Measurements from ENCODE around the gene SPTBN1.

DNA sequence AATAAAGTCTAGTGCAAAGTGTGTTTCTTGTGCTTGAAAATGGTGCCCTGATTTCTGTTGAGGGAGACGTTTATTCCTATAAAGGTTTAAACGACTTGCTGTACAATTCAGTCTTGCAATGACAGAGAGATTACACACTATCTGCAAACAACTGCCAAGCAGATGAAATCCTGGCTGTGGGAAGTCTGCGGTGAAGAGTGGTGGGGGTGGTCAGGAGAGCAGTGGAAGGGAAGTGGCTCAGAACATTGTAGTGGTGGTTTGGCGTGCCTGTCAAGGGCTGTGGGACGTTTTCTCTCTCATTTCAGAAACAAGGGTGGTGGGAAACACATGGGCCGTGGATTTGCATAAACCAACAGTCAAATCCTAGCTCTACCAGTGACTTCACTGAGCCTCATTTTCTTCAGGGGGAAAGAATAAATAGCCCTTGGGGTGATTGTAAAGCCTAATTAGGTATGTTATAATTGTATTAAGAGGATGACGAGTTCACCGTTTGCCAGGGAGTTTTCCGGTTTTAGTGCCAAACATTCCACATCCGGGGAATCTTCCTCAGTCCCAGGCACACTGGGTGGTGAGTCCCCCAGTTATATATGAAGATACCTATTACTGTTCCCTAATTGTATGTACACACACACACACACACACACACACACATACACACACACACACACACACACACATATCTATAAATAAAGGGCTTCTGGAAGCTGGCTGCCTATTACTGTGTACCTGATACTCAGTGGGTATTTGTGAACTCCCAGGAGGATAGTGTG, 115.0 kb downstream of the SPTBN1 start:
- TF ChIP-seq POLR2A (IDR thresholded peaks at IDR 0.05), result no peak
- TF ChIP-seq, protein P1, sequence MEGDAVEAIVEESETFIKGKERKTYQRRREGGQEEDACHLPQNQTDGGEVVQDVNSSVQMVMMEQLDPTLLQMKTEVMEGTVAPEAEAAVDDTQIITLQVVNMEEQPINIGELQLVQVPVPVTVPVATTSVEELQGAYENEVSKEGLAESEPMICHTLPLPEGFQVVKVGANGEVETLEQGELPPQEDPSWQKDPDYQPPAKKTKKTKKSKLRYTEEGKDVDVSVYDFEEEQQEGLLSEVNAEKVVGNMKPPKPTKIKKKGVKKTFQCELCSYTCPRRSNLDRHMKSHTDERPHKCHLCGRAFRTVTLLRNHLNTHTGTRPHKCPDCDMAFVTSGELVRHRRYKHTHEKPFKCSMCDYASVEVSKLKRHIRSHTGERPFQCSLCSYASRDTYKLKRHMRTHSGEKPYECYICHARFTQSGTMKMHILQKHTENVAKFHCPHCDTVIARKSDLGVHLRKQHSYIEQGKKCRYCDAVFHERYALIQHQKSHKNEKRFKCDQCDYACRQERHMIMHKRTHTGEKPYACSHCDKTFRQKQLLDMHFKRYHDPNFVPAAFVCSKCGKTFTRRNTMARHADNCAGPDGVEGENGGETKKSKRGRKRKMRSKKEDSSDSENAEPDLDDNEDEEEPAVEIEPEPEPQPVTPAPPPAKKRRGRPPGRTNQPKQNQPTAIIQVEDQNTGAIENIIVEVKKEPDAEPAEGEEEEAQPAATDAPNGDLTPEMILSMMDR (IDR thresholded peaks at IDR 0.05), result no peak
